HG02610 (cell line): ENCODE data around the gene MEX3D.
"Not testable (repeated sequence)": the region's sequence is repeated elsewhere in the genome, so short reads cannot be mapped to it uniquely, and the experiment has no call there.

Source experiments
- ATAC-seq: cut with Tn5 transposase; IDR thresholded peaks from one replicate; pipeline ENCODE4 v1.9.1; 2021; ENCODE audit warnings: mild to moderate bottlenecking, moderate library complexity; ENCODE audit not compliant: unreplicated experiment

Gene MEX3D

GRCh38 chr19:1522061-1522460 lies 46.1 kb downstream of the MEX3D start:
- no peak for ATAC-seq

- no peak for ATAC-seq
Observed at GRCh38 chr19:1521636-1522035, 46.5 kb downstream of the MEX3D start.

GRCh38 chr19:1520203-1520780 lies 47.8 kb downstream of the MEX3D start:
- ATAC-seq: no peak

- ATAC-seq: not testable (repeated sequence)
Observed at GRCh38 chr19:1519802-1520201, 48.3 kb downstream of the MEX3D start.

- ATAC-seq: no peak
Observed at GRCh38 chr19:1518471-1518870, 49.7 kb downstream of the MEX3D start.

- ATAC-seq: no peak
Observed at GRCh38 chr19:1516395-1516753, 51.8 kb downstream of the MEX3D start.

- no peak for ATAC-seq
Observed at GRCh38 chr19:1514986-1515721, 53.0 kb downstream of the MEX3D start.

GRCh38 chr19:1514295-1514661 lies 53.8 kb downstream of the MEX3D start:
- ATAC-seq: no peak

- ATAC-seq: no peak
Observed at GRCh38 chr19:1513499-1514294, 54.4 kb downstream of the MEX3D start.

GRCh38 chr19:1512671-1513498 lies 55.2 kb downstream of the MEX3D start, which contains the start of gene ADAMTSL5:
TSS of gene ADAMTSL5 (minus strand) at chr19:1513019. CDS start at chr19:1510943, 2,076 bp downstream.
- no peak for ATAC-seq

- no peak for ATAC-seq
Observed at GRCh38 chr19:1511318-1512317, 56.5 kb downstream of the MEX3D start.

- no peak for ATAC-seq
Observed at GRCh38 chr19:1510807-1511206, 57.3 kb downstream of the MEX3D start.

GRCh38 chr19:1510442-1510806 lies 57.7 kb downstream of the MEX3D start:
- ATAC-seq: no peak

GRCh38 chr19:1509602-1510441 lies 58.3 kb downstream of the MEX3D start:
- ATAC-seq: no peak

- ATAC-seq: no peak
Observed at GRCh38 chr19:1508507-1508856, 59.6 kb downstream of the MEX3D start.

GRCh38 chr19:1507763-1508506 lies 60.2 kb downstream of the MEX3D start:
- ATAC-seq: no peak

GRCh38 chr19:1507192-1507660 lies 60.9 kb downstream of the MEX3D start:
- no peak for ATAC-seq
